NCI-H2081 (cell line): ENCODE results near the gene ARID1B.
"Not testable (repeated sequence)": the region's sequence is repeated elsewhere in the genome, so short reads cannot be mapped to it uniquely, and the experiment has no call there.

Experiments
- DNase-seq, 2 experiments: peaks; one replicate each; lab custom pipeline; 2025; lab: John Stamatoyannopoulos, UW

Gene ARID1B

DNA sequence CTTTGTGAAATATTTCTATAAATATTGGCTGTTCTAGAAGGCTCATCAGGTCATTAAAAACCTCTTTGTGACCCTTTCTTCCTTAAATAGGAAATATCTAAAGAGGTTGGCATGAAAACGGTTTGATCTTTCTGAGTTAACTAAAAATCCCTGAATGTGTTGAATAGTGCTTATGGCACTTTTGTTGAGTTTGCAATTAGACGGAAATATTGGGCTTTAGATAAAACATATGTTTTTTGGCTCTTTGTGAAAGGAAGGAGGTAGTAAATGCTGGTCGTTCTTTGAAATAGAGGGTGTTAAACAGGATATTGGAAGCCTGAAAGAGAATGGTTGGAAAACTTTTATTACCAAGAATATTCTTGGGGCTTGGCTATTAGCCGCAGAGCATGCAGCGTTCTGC lies 163.0 kb downstream of the ARID1B start:
- DNase-seq = peak in 1 of 2 experiments; percentile 37

DNA sequence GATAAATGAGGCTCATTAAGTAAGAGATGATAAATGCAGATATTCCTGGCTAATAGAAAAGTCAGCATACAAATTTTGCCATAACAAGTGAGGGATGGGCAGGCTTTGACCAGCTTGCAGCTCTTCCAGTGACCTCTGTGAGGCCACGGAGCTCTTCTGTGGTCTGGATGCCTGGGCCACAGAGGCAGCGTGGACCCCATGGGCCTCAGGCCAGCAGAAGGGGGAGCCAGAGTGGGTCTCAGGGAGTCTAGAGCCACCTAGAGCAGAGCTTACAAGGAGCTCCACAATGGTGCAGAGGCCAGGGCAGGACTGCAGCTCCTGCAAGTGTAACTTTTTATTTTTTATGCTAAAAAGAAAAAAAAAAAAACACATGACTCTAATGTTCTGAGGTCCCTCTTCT lies 165.1 kb downstream of the ARID1B start:
- peak in 1 of 2 experiments; percentile 22 for DNase-seq

DNA sequence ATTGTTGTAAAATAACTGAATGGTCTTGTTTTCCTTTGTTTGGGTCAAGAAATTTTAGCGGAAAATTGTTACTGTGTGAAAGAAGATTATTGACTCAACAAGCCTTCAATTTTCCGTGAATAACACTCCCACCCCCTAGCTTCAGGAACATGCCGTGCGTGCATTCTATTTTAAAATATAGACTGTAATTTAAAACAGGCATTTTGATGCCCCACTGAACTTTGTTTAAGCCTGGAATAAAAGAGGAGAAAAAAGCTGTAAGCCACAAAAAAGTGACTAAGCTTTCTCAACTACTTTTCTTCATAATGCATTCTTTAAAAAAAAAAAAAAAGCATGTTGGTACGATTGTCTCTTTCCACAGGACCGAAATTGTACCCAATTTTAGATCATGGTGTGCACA lies 166.0 kb downstream of the ARID1B start:
- peak; percentile 25 to 49 for DNase-seq

DNA sequence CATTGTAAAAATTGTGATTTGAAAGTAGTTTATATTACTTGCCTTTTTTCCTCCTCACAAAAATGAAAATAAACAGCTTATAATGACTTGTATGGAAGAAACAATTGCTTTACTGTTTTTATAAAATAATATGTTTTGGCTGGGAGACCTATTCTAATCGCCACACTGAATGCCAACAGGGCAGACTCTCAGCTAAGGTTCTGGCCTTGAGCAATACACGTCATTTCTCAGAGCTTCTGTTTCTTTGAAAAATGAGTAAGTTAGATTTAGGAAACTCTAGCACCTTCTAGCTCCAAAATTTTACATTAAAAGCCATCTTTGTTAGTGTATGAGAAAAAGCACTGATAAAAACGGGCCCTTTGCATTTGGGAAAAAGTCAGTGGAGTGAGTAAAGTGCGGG lies 166.6 kb downstream of the ARID1B start:
- DNase-seq = no peak

DNA sequence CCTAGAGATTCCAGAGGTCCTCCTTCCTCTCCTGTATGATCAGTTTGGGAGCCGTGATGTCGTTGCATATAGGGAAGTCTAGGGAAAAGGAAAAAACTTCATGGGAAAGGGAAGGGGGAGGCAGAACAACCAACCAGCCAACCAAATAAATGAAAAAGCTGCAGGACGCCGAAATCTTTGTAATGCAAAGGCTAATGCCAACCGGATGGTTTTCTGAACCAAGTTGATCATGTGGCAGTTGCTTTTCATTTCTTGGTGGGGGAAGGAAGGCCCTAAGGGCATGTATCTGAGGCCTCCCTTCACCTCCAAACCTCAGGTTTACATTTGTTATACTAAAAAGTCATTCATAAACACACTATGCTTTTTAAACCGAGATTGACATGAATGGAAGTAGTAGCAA lies 167.2 kb downstream of the ARID1B start:
- no peak for DNase-seq

DNA sequence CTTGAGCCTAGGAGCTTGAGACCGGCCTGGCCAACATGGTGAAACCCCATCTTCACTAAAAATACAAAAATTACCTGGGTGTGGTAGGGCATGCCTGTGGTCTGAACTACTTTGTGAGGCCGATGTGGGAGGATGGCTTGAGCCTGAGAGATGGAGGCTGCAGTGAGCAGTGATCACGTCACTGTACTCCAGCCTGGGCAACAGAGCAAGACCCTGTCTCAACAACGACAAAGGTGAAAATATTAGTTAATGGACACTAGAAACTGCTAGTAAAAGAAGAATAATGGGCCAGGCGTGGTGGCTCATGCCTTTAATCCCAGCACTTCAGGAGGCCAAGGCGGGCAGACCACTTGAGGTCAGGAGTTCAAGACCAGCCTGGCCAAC lies 168.6 kb downstream of the ARID1B start:
- DNase-seq = not testable (repeated sequence)

DNA sequence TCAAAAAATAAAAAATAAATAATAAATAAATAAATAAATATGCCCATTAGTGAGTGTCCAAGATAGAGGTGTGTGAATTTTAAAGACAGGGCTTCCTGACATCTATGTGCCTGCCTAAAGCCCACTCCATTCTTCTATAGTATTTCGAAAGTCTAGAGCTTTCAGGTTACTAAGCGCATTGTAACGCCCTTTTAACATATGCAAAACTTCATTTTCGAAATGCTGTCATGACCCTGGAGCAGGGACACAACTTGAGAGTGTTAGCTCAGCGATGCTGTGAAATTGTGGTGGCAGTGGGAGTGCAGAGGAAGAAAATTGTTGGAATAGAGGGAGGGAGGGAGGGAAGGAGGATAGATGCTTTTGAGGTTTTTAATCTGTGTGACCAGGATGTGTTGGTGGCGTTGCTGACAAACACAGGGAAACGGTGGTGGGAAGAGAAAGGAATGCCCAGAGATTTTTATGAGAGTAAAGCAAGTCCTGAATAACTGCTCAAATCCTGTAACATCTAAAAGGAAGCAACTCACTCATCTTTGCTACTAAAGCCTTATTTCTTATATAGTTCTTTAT lies 169.3 kb downstream of the ARID1B start:
- DNase-seq = no peak

DNA sequence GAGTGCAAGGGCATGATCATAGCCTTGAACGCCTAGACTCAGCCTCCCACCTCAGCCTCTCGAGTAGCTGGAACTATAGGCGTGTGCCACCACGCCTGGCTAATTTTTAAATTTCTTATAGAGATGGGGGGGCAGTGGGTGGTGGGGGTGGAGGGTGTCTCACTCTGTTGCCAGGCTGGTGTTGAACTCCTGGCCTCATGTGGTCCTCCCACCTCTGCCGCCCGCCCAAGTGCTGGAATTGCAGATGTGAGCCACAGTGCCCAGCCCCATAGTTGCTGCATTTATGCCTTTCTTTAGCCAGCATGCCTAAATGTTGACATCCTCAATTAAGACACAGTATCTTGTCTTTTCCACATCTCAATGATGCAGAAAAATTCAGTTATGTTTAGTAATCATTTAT lies 171.1 kb downstream of the ARID1B start:
- no peak for DNase-seq

DNA sequence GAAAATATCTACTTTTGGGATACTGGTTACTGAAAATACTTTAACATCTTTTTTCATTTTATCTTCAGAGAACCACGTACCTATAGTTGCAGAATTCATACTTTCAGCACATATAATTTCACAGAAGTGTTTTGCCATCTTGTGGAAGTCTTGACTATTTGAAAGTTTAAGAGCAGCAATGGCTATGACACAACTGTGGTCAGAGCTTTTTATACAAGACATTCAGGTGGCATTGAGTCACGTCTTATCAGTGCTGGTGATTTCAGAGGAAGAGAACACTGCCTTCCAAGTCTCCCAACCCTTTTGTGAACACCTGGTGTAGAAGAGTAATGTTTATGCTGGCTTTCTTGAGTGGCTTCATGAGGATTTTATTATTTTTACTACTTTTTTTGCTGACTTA lies 171.6 kb downstream of the ARID1B start:
- DNase-seq = no peak

DNA sequence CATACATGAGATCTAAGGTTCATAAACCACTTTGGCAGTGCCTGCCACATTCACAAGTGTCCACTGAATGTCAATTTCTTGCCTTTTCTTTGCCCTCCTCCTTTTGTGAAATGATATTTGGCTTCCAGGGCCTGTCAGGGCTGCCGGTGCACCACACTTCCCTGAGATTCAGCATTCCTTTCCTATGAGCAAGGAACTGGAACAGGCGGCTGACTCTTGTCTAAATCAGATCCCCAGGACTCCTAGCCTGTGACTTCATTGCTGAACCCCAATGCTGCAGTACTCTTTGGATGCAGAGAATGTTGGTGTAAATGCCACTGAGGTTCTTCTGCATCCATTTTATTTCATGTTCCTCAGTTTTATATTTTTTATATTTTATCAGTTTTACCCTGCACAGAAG lies 172.2 kb downstream of the ARID1B start:
- DNase-seq = no peak

DNA sequence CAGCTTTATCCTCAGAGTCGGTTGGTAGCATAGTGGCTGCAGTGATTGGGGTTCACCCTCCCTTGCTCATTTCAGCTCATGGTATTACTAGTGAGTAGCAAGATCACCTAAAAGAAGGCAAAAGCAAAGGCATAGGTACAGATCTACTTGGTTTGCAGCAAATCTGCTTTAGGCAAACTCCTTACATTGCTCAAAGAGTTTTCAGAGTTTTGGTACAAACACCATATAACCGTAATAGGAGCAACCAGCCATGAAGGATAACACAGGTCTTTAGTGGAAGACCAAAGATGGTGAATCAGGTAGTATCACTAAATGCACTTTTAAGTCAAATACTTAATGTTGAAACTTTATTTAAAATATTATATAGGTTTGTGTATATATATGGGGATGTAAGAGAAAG lies 172.9 kb downstream of the ARID1B start:
- DNase-seq = no peak

DNA sequence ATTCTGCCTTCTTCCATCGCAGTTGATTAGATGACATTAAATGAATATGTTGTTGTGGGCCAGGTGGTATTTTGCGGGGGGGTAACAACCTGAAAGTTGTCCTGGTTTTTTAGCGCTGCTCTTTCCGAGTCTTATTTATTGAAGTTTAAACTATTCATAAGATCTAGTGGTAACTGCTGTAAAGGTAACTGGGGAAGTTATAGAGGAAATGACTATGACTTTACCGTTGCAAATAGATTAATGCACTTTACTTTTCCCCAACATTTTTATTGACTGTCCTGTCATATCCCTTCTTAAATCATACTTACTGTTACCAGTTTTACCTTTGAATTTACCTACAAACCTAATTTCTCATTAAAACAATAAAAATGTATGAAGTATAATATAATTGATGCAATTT lies 173.4 kb downstream of the ARID1B start:
- DNase-seq = no peak

DNA sequence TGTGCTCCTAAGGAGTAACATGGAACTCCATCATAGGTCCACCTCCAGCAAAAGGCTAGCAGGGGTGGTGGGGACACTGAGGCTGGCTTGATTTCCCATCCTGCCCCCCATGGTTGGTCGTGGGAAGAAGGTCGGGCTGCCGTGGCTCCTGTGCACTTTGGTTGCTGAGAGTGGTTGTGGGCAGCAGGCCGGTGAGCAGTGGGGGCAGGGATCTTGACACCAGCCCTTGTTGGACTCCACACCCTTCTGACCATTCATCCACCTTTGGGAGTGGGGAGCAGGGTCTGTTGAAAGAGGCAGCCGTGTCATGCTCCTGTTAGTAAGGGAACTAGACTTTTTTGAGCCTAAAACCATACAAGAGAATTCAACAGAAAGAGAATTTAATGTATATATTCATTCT lies 175.2 kb downstream of the ARID1B start:
- no peak for DNase-seq

DNA sequence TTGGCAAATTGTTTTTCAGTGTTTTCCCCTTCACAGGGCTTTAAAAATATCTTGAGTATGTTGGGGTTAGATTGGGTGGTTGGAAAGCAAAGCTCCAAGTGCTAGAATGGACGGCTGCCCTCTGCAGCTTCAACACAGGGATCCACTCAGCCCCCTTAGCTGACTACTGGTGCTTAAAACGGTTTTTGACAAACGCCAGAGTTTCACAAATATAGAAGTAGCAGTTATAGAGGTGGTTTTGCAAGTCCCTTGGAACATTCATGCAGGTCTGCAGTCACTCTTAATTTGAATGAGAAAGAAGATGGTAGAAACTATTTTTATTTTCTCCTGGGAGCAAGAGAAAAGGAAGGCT lies 175.9 kb downstream of the ARID1B start:
- DNase-seq = no peak

DNA sequence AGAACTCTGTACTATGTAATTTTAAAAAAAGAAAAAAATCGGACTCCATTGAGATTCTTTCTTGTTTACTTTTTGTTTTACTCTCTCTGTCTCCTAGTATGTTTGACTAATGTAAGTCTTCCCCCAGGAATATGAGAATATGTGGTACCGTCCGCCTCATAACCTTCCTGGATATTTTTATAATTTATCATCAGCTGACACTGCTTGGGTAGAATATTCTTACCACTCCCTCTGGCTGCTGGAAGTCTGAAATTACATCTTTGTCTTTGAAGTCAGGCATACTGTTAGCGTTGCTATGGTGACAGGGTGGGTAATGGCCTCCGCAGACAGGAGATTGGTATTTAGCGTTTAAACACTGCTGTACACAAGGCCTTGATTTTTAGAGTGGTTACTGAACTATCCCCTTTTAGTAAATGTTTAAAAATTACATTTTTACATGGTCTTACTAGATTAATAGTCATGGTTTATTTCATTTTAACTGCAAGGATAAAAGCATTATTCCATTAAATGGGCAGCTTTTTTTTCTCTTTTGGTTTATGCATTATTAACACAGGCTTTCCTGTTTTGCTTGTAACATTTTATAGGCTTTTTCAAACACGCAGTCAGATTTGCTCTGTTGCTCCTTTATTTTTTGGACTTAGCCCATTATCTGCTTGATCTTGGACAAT lies 176.4 kb downstream of the ARID1B start:
- DNase-seq = peak; percentile 80 to 89

DNA sequence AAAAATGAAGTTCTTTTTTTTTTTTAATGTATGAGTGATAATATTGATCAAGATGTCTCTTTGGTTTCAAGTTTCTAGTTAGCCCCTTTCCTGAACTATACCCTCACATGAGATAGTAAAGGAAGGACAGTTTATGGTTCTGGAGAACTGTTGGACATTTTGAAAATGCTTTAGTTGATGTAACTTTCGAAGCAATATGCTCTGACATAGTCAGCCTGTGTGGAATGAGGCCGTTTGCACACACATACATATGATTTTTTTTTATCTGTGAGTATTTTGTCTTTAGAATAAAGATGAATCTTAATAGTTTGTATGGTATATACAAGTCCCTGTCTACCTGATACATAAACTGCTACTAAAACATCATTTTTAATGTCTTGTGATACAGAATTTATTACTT lies 177.0 kb downstream of the ARID1B start:
- DNase-seq = no peak

DNA sequence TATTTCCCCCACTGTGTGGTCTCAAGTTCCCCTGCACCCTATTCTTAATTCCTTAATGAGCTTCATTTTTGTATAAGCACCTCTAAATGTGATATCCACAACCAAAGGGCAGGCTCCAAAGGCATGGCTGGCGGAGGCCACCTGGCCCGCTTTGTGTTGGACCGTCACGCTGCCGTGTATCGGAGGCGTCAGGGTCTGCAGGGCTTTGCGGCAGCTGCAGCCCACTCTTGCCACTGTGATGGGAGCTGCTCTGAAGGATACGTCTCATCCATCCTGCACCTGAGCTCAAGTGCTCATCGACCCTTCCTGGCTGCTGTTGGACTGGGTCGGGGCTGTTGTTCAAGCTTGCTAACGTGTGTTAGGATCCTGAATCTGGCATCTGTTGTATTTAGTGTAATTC lies 177.6 kb downstream of the ARID1B start:
- DNase-seq = no peak

DNA sequence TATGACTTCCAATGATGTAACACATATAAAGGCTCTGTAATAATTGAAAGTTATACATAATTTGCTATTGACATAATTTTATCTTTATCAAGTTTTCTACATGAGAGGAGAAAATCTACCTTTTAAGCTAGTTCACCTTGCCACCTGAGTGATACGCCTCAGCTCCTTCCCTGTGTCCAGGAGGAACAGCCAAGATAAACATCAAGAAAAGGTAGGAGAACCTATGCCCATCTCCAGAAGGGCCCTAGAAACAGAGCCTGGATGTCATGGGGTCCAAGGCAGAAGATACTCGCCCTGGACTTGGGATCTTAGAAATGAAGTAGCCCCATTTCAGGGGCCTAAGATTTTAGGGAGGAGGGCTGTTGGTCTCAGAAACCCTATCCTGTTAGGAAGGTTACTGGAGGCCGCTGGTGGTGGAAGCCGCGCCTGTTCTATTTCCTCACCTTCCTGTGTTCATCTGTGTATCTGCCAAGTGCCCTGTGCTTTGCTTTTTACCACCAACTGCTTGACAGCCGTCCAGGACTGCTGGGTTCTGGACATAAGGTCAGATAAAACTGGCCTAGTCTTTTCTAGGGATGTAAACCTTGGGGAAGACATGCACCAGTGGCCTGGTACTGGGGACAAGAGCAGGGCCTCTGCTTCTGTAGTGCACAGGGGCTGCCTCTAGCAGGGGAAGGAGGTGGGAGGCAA lies 178.5 kb downstream of the ARID1B start:
- DNase-seq = no peak

DNA sequence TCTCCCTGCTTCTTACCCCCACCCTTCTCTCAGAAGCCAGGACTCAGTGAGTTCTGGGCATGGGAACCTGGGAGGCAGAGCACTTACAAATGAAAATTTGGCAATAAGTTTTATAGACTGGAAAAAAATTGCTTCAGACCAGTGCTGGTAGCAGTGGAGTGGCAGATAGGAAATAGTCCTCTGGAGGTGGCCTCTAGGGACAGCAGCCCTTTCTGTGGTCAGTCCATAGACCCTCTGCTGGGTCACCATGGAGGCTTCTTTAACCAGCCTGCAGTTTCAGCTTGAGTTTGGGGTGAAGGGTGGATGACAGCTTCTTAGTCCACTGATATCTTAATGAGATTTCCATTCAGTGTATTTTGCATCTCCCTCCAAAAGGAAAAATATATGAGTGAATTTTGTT lies 179.1 kb downstream of the ARID1B start:
- no peak for DNase-seq

DNA sequence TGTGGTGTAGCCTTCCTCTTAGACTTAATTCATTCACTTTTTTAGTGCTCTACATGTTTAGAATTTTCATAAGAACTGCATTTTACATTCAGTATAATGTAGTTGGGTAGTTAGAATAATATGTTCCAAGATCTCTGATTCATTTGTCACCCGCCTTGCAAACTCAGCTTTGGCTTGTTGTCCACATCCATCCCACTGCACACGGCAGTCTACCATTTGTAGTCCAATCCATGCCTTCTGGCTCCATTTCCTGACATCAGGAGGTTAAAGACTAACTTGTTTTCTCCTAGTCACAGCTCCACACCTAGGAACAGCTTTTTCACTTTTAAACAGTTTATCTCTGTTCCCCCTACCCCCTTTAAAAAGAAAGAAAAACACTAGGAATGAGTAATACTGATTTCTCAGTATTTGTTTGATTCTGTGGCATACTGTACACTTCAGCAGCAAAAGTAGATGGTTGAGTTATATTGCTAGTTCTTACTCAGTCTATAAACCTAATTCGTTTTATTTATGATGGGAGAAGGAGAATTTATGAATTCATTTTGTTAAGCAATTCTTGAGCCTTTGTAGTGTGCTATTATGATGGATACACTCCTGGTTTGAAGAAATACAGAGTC lies 180.9 kb downstream of the ARID1B start:
- DNase-seq = no peak

DNA sequence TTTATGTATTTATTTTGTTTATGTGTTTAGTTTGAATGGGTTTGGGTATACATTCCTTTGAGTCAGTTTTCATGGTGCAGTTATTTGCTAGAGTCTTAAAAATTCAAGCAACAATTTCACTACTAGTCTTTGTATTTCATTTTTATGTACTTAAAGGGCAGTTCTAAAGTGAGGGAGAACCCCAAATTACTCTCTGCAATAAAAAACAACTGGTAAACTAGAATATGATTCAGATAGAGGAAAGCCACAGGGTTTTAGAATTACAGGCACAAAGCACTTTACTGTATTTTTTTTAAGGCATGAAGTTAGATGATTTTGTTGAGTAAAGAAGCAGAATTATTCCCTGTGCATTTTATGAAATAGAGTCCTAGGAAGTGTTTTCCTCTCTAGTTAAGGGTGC lies 183.3 kb downstream of the ARID1B start:
- DNase-seq = no peak

DNA sequence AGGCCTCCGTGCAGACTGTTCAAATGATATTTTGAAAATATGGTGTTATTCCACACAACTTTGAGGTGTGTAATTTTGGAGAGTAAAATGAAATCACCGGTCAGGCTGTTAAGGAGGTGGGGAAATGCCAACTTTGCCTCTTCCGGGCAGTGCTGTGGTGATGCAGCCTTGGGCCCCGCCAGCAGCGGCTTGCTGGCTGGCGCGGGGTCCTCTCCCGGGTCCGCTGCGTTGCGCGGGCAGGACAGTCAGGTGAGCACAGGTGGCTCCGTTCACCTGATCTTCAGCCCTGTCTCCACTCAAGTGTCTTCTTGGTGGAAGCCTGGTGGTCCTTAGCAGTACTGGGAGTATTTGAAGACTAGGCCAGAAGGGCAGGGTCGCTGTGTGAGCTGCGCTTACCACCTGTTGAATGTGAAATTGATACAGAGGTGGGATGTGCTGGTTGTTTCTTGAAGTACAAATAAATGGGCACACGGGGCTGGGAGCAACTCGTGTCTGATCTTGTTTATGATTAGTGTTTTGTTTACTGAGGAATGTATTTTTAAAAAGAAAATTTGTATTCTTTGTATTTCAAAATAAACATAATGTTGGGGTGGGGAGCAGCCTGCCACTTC lies 184.2 kb downstream of the ARID1B start:
- no peak for DNase-seq
